Loucy (cell line): ENCODE measurements around the gene ZNRF2.

ENCODE experiments used
- CTCF ChIP-seq: fragments of 200-600 bp; sonication (generic); conservative IDR thresholded peaks from 2 replicates; pipeline ENCODE4 v1.5.1; 2014; ENCODE audit warnings: mild to moderate bottlenecking, antibody characterized with exemption, low read length
- EZH2phosphoT487 ChIP-seq: fragments of 200-600 bp; IDR thresholded peaks from 2 replicates; pipeline ENCODE4 v1.6.1; 2018; ENCODE audit warnings: antibody characterized with exemption, mild to moderate bottlenecking, moderate library complexity, borderline replicate concordance

DNA sequence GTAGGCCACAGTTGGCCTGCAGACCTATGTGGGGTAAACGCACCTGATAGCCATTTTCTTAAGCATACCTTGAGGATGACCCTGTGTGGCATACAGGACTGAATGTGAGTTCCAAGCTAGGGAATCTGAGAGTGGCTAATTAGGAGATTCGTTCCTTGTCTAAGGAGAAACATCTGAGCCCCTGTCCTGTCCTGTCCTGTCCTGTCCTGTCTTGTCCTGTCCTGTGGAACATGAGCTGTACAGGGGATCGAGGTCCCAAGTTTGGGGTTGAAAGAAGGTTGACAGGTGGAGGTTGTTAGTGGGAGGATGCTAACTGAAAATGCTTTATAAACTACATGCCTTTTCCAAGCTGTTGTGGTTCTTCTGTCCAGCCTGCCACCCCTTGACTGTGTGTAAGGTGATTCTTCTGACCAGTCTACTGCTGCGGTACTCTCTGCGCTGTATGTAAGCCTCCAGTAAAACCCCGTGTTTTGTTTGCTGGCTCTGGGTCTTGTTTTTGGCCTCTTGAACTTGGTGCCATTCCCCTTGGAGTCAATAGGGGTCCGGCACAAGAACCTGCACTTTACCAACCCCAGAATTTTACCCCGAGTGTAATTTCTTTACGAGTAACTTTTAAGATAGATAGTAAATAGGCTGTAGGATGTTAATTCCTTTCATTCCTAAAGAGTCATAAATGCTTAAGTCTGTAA, 26.4 kb downstream of the ZNRF2 start:
- TF ChIP-seq CTCF (no peak), EZH2phosphoT487 (no peak)
